Stimulated activated CD4-positive, alpha-beta T cell treated with anti-CD3 and anti-CD28 coated beads, TNF-alpha, amount 100 ng/mL, for 4 hours (primary cell): Measurements from ENCODE around the gene FCRL6.

Experiments
- DNase-seq, 3 experiments: peaks; one replicate each; pipeline ENCODE4 v3.0.0-alpha.2; 2020; ENCODE audit warnings: low read depth in 3 of 3

The FCRL6 gene

GRCh38 chr1:159835862-159836525 lies 33.8 kb downstream of the FCRL6 start:
- DNase-seq: no peak

- DNase-seq: no peak
Observed at GRCh38 chr1:159838715-159839114, 36.6 kb downstream of the FCRL6 start.

- DNase-seq: no peak
Observed at GRCh38 chr1:159839116-159839849, 37.1 kb downstream of the FCRL6 start.

GRCh38 chr1:159841749-159842148 lies 39.6 kb downstream of the FCRL6 start:
- no peak for DNase-seq

- DNase-seq: no peak
Observed at GRCh38 chr1:159843459-159843858, 41.3 kb downstream of the FCRL6 start.

DNA sequence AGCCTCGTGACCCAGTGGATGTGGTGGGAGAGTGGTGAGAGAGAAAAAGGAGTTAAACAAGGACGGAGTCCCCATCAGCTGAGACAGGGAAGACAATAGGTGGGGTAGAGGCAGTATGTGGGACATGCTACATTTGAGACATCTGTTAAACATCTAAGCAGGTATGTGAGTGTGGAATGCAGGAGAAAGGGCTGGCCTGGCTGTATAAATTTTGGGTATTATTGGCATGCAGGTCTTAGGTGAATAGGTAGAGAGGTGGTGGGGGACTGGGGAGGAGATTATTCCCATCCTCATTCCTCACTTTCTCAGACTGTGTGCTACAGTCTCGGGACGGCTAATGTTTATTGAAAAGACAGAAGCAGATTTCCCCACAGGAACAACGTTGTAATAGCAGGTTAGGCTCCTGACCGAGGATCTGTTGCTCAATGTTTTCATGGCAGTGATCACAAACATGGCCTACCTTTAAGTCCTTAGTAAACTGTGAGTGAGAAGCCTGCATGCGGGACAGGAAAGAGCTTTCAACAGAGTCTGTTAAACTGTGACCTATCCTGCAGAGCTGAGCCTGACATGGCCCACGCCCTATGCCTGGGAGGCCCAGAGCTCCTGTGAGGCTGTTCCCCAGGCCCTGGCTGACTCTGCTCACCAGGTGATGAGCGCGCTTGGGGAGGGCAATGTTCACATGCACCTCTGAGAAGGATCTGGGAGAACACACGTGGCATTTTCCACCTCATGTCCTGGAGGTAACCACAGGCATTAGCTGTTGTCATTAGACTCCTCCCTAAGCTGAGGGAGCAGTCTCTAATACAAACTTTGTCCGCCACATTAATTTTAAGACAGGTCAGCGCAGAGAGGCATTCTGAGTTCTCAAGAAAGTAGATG lies 43.8 kb downstream of the FCRL6 start:
- no peak for DNase-seq

- no peak for DNase-seq
Observed at GRCh38 chr1:159847231-159847630, 45.1 kb downstream of the FCRL6 start.

DNA sequence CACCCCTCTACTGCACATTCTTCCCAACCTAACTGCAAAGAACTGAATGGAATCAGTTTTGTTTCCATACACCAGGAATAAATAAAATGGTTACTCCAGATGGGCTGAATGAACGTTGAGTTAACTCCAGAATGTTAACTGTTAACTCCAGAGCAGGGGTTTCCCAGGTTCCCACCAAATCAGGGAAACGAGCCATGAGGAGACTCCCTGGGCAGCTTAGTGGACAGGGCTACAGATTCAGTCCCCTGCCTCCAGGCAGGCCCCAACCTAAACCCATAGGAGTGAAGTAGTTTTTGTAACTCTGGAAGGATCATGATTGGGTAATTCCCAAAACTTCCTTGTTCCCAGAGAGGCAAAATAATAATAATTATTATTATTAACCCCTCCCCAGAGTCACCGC lies 46.2 kb downstream of the FCRL6 start:
- DNase-seq: no peak

DNA sequence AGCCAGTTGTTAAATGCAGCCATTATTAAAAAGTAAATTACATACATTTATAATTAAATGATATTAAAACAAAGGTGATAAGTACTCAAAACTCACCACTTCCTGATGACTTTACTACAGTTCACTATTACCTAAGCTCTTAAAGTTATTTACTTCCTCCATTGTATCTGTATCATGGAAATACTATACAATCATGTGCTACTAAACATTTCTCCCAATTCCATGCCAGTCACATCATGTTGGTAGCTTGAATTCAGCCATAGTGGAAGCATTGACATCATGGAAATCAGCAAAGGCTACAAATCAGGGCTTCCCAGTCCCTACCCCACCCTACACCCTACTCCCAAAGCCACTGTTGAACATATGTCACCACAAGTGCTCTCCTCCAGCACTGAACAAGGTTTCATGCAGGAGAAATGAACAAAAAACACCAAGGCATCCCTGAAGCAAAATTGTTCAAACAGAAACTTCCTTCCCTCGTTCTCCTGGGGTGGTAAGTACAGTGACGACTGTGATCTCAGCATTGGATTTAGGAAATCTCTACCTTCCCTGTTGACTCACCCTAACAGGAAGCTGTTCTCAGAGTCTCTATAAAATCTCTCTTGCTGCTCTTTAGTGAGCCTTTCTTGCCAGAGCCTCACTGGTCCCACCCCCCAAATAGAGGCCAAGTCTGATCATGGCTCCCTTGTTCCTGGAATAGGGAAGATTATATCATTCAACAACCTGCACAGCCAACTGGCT lies 47.6 kb downstream of the FCRL6 start:
- no peak for DNase-seq

- DNase-seq: no peak
Observed at GRCh38 chr1:159851407-159851806, 49.2 kb downstream of the FCRL6 start.

- no peak for DNase-seq
Observed at GRCh38 chr1:159853417-159854115, 51.4 kb downstream of the FCRL6 start.

GRCh38 chr1:159854116-159854692 lies 52.0 kb downstream of the FCRL6 start:
- no peak for DNase-seq

DNA sequence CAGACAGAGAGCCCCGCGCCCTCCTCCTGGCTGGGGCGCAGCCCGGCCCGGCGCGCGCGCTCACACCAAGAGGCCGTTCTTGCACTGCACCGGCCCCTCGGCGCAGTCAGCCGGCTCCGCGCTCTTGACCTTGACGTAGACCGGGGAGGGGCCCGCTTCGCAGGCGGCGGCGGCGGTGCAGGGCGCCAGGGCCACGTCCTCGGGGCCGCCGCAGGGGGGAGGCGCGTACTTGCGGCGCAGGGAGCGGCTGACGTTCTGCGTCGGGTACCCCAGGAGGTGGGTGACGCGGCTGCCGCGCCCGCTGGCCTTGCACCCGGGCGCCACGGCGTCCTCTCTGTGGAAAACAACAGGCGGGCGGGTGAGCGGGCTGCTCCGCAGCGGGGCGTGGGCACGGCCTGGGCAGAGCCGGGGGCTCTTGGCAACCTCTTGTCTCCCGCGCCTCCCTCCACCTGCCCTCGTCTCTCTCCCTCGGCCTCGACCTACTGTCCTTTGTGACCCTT lies 52.6 kb downstream of the FCRL6 start:
- peak; percentile 36 to 44 (median 38) for DNase-seq

GRCh38 chr1:159855709-159856108 lies 53.5 kb downstream of the FCRL6 start:
- DNase-seq: no peak

DNA sequence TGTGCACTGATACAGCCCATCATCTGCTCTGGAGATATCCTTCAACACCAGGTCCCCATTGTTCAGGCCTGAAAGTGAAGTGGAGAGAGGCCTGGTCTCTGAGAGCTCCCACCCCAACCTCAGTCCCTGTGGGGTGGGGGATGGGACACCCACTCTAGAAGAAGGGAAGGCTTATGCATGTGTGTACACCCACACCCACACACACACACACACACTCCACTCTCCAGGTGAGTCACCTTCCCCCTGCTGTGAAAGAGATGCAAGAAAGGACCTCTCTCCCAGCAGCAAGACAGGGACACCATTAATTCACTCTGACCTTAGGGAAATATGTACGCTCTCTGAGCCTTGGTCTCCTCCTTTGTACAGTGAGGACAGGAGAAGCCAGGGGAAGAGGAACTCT lies 54.4 kb downstream of the FCRL6 start:
- no peak for DNase-seq

GRCh38 chr1:159857889-159858288 lies 55.7 kb downstream of the FCRL6 start:
- no peak for DNase-seq

GRCh38 chr1:159859767-159860322 lies 57.7 kb downstream of the FCRL6 start:
- no peak for DNase-seq

- DNase-seq: no peak
Observed at GRCh38 chr1:159860456-159860855, 58.3 kb downstream of the FCRL6 start.

GRCh38 chr1:159861218-159861617 lies 59.1 kb downstream of the FCRL6 start:
- DNase-seq: no peak

- DNase-seq: no peak
Observed at GRCh38 chr1:159862031-159862430, 59.9 kb downstream of the FCRL6 start.
